ENCODE measurements around the gene RNF6.
A peak's percentile ranks its signal among the peaks of the same experiment; 100 is the strongest.

The RNF6 gene

GRCh38 chr13:26225896-26226617 is 3.9 kb upstream of the RNF6 start:
- DNase-seq (ENCODE audit: low spot score): no peak

GRCh38 chr13:26222520-26223046 is 469 bp upstream of the RNF6 start:
- no peak for DNase-seq (ENCODE audit: low spot score)

- DNase-seq (ENCODE audit: low spot score): no peak
These were observed 754 bp downstream of the RNF6 start for GRCh38 chr13:26221399-26221720.

- no peak for DNase-seq (ENCODE audit: low spot score)
These were observed 1.5 kb downstream of the RNF6 start for GRCh38 chr13:26220575-26220974.

GRCh38 chr13:26219726-26220125 is 2.4 kb downstream of the RNF6 start:
- no peak for DNase-seq (ENCODE audit: low spot score)

- DNase-seq (ENCODE audit: low spot score): no peak
These were observed 6.1 kb downstream of the RNF6 start for GRCh38 chr13:26216042-26216441.

GRCh38 chr13:26213982-26214381 is 8.1 kb downstream of the RNF6 start:
- DNase-seq (ENCODE audit: low spot score): no peak

GRCh38 chr13:26213345-26213744 is 8.8 kb downstream of the RNF6 start:
- DNase-seq (ENCODE audit: low spot score): no peak

GRCh38 chr13:26208287-26208686 is 13.8 kb downstream of the RNF6 start:
- no peak for DNase-seq (ENCODE audit: low spot score)

GRCh38 chr13:26202365-26202972 is 19.6 kb downstream of the RNF6 start:
- DNase-seq (ENCODE audit: low spot score): no peak

- DNase-seq (ENCODE audit: low spot score): no peak
These were observed 21.3 kb downstream of the RNF6 start for GRCh38 chr13:26200811-26201210.

- no peak for DNase-seq (ENCODE audit: low spot score)
These were observed 24.0 kb downstream of the RNF6 start for GRCh38 chr13:26198116-26198515.

GRCh38 chr13:26197298-26197697 is 24.8 kb downstream of the RNF6 start:
- DNase-seq (ENCODE audit: low spot score): no peak

GRCh38 chr13:26186995-26187394 is 35.1 kb downstream of the RNF6 start:
- DNase-seq (ENCODE audit: low spot score): no peak

GRCh38 chr13:26186118-26186870 is 35.8 kb downstream of the RNF6 start:
- DNase-seq (ENCODE audit: low spot score): peak; percentile 94

GRCh38 chr13:26185720-26186117 is 36.4 kb downstream of the RNF6 start:
- DNase-seq (ENCODE audit: low spot score): no peak

- peak; percentile 65 for DNase-seq (ENCODE audit: low spot score)
These were observed 37.3 kb downstream of the RNF6 start for GRCh38 chr13:26184791-26185250.

- no peak for DNase-seq (ENCODE audit: low spot score)
These were observed 38.7 kb downstream of the RNF6 start for GRCh38 chr13:26183416-26183815.

GRCh38 chr13:26179344-26179743 is 42.8 kb downstream of the RNF6 start:
- no peak for DNase-seq (ENCODE audit: low spot score)

GRCh38 chr13:26168835-26169234 is 53.3 kb downstream of the RNF6 start:
- no peak for DNase-seq (ENCODE audit: low spot score)

GRCh38 chr13:26168237-26168814 is 53.8 kb downstream of the RNF6 start:
- DNase-seq (ENCODE audit: low spot score): no peak

GRCh38 chr13:26163812-26164211 is 58.3 kb downstream of the RNF6 start:
- no peak for DNase-seq (ENCODE audit: low spot score)
